HL-60/S4 treated with phorbol 12-myristate 13-acetate at 8.2 ng/mL for 4 days and 3 days (cell line): ENCODE results near the gene FOXN1.

Experiments
- in situ Hi-C: fragments of 300-500 bp; cut with MboI; formaldehyde crosslinking; loops from 2 replicates; pipeline ENCODE4 v1.15.0; 2022; ENCODE audit warnings: low sequenced_read_pairs

The FOXN1 gene

DNA sequence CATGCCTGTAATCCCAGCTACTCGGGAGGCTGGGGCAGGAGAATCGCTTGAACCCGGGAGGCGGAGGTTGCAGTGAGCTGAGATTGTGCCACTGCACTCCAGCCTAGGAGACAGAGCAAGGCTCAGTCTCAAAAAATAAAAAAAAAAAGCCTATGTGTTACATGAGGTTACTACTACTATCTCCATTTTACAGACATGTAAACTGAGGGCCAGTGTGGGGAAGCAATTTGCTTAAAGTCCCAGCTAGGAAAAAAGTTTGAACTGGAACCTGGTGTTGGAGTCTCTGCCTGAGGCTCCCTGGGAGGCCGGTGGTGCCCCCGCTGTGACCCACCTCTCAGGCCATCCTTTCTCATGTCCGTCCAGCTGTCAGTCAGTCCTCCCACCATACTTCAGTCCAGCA is 28.2 kb upstream of the FOXN1 start:
- in situ Hi-C loops, result no loop called here

DNA sequence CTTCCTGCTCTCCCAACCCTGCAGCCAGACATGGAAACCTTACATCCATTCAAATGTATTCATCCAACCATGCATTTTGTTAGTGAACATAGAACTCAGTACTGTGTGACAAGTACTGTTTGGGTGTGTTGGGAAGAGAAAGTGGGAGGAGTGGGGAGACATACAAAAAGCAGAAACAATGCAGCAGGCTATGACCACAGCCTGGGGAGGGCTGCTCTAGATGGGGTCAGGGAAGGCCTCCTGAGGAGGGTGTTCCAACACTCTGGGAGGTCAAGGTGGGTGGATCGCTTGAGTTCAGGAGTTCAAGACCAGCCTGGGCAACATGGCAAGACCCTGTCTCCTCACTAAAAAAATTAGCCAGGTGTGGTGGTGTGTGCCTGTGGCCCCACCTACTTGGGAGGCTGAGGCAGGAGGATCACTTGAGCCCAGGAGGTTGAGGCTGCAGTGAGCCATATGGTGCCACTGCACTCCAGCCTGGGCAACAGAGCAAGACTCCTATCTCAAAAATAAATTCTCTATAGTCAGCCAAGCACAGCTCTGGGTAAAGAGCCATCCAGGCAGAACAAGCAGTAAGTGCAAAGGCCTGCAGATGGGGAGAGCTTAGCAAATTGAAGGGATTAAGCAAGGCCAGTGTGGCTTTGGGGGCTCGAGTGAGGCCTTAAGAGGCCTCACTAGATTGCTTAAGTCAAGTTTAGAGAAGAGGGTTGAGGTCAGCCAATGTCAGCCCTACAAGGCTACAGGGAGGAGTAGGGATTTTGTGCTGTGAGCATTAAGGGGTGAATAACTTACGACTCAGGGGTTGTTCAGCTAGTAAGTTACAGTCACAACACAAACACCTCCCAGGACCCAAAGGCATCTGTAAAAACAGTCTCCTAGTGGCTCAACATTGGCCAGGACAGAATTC is 27.2 kb upstream of the FOXN1 start:
- in situ Hi-C loops, result no loop called here

- in situ Hi-C loops, result no loop called here
Measured at GRCh38 chr17:28480278-28480677, 25.9 kb upstream of the FOXN1 start.

DNA sequence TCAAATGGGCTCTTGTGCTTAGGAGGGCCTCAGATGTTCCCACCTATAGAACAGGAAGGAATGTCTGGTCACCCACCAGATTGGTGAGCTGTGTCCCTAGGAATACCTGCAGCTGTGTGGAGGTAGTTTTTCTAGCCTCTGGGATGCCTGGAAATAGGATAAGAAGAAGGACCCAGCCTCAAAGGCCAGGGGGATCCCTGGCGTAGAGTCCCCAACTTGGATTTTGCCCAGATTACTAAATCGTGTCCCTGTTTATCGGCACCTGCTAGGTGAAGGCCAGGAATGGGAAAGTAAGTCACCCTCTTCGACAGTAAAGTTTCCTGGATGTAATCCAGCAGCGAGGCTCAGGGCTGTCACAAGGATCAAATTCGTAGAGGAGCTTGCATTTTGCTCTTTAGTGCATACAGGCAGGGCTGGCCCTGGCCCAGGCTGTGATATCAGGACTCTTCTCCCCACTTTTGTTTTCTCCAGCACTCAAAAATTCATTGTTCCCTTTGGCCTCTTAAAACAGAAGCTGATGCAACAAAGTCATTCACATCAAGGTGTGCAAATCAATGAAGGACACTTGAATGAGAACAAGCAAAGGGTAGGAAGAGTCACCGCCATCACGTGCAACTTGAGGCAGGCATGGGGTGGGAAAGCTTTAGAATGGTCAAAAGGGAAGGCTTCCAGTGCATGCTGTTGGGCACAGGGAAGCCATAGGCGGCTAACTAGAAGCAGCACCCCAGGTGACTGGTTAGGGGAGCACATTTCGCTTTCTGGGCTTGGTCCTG is 25.2 kb upstream of the FOXN1 start:
- in situ Hi-C loops, result no loop called here

GRCh38 chr17:28482551-28483199 is 23.5 kb upstream of the FOXN1 start:
- in situ Hi-C loops, result no loop called here

GRCh38 chr17:28484296-28484695 is 21.9 kb upstream of the FOXN1 start:
- in situ Hi-C loops, result no loop called here

GRCh38 chr17:28485049-28485448 is 21.1 kb upstream of the FOXN1 start:
- in situ Hi-C loops, result no loop called here

DNA sequence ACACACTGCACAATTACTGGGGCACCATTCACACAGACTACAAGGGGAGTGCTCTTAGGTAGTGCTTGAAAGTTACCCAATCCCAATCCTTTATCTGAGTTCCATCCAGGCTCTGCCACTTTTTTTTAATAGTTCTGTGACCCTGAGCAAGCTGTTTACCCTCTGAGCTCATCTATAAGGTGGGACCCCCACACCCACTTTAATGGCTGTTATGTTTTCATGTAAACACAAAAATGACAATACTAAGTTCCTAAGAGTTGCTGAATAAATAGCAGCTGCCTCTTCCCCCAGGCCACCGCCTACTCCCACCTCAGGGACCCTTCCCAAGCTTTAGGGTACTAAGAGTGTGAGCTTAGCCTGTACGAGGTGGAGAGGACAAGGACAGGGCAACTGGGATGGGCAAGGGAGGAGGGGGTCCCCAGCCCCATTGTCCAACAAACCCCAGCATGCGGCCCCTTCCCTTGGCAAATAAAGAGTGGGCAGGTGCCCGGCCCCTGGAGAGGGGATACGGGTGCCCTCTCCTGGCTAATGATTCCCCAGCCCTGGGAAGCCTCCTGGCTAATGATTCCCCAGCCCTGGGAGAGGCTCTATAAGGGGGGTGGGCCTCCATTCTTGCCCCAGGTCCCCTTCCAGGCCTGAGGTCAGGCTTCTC is 18.1 kb upstream of the FOXN1 start:
- in situ Hi-C loops, result no loop called here

DNA sequence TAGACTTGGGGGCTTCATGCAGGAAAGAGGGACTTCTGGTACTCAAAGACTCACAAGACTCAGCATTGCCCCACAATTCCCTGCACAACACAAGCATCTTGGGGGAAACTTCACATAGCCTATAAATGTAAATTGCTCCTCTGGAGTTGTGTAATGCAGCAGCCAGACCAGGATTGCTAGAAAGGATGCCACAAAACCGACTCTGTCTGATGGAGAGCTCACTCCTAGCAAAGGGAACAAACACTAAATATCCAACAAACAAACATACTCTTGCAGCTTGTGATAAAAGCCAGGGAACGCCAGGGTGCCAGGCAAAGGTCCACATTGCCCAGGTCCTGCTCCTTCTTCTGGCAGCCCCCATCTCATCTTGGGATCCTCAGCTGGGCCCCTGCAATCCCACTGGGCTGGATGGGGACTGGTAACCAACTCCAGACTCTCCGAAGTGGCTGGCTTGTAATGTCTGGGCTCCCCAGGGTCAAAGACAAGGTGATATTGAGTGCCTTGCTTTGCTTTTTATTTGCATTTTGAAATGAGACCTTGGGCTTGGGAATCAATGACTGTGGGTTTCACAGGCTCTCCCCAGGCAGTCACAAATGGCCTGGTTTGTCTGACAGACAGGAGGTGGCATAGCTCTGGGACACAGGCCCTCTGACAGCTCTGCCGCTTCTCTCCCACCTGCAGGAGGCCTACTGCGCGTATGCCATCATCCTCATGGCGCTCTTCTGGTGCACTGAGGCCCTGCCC is 17.4 kb upstream of the FOXN1 start:
- in situ Hi-C loops, result no loop called here

DNA sequence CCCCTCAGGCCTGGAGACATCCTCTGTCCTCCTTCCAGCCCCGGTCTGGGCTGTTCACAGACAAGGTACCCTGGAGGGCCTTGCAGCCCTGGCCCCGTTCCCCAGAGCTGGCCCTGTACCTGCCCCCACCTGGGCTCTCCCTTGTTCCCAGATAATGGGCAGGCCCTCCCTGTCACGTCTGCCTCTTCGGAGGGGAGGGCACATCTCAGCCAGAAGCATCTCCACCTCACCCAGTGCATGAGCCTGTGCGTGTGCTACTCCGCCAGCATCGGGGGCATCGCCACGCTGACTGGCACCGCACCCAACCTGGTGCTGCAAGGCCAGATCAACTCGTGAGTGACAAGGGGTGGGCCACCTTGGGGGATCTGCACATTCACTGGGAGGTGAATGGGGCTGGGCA is 14.9 kb upstream of the FOXN1 start:
- in situ Hi-C loops, result no loop called here

DNA sequence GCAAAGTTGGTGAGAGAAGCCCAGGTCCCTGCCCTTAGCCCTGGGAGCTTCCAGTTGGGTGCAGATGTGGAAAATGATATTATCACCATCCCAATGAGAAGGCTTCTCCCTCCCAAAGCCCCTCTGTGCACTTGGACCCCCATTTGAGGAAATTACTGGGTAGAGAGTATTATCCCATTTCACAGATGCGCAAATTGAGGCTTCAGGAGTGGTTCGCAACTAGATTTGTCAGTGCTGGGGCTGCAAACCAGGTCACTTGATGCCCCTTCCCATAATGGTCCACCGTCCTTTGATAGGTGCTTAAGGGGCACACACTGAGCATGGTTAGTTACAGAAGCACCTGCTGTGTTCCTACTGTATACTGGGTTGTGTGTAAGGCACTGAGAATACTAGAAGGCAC is 14.3 kb upstream of the FOXN1 start:
- in situ Hi-C loops, result no loop called here

DNA sequence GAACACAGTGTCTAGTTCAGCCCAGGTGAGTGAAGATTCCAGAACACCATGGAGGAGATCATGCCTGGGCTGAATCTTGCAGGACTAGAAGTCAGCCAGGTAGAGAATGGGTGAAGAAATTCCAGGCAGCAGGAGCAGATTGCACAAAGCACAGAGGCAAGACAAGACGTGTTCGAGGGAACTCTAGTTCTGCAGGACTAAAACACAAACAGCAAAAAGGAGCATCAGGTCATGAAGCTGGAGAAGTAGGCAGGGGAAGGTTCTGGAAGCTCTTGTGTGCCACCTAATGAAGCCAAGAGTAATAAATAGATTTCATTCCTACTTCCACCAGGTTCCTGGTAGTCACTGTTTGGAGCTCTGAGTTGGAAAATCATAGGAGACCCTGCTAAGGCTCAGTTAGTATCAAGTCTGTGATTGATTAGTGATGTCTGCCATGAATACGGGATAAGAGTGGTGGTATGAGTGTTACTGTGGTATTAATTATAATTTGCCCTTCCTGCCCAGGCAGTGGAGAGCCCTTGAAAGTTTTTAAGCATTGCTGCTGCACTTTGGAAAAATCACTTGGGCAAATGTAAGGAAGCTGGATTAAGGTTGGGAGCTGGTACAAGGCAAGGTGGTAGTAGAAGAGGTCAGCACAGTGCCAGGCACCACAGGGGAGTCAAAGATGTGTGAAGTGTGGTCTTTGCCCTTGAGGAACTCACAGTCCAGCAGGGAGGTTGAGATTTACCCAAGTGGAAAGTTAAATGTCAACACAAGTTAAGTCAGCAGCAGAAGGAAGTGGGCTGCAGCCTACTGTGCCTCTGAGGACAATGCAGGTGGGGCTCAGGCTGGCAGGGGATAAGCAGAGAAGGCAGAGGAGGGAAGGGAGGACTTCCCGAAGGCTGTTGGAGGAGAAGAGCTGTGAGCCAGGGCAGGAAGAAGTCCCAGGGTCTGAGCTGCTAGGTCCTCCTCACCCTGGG is 13.5 kb upstream of the FOXN1 start:
- in situ Hi-C loops, result no loop called here

DNA sequence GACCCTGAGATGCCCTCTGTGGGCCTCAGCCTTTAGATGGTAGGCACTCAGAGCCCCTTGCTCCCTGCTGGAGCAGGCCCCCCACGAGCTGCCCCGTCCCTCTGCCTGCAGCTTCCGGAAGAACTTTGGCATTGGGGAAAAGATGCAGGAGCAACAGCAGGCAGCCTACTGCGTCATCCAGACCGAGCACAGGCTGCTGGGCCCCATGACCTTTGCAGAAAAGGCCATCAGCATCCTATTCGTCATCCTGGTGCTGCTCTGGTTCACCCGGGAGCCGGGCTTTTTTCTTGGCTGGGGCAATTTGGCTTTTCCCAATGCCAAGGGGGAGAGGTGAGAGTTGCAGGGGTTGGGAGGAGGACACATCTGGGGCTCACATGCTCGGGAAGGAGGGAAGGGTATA is 12.7 kb upstream of the FOXN1 start:
- in situ Hi-C loops, result no loop called here

DNA sequence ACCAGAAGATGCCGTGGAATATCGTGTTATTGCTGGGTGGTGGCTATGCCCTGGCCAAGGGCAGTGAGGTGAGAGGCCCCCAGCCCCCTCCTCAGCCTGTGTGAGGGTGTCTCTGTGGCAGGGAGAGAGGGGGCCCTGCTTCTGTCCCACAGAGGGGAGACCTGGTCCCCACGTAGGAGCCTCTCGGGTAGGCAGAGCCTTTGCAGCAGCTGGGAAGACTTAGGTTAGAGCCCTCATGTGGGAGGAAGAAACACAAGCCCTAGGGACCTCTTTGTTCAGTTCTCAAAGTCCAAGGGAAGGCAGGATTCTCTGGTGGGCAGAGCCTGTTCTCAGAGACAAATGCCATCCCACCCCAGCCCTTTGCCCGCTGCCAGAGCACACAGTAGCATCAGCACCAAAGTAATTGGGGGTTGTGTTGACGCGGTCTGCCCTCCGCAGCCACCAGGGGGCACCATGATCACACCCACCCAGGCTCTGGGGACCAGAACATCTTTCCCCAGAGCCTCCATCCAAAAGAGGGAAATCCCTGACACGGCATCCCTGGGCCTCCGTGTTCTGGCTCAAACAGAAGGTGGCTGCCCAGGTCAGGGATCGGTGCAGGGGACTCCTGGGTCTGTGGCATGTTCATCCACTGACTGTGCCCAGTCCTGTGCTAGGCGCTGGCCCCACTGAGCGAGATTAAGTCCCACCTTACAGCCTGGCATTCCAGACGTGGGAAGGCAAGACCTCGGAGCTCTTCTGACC is 11.5 kb upstream of the FOXN1 start:
- in situ Hi-C loops, result no loop called here

DNA sequence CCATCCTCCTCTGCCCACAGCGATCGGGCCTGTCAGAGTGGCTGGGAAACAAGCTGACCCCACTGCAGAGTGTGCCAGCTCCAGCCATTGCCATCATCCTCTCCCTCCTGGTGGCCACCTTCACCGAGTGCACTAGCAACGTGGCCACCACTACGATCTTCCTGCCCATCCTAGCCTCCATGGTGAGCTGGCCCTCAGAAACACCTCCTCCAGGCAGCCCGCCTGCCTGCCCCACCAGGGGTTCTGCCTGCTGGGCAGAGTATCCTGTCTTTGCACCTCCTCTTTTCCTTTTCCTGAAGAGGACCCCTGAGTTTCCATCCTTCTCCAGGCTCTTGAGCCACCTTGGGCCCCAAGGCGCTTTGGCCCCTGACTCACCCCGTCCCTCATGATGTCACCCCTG is 10.5 kb upstream of the FOXN1 start:
- in situ Hi-C loops, result no loop called here

GRCh38 chr17:28497931-28498330 is 8.2 kb upstream of the FOXN1 start:
- in situ Hi-C loops, result no loop called here

- in situ Hi-C loops, result no loop called here
Measured at GRCh38 chr17:28498652-28499363, 7.3 kb upstream of the FOXN1 start.

GRCh38 chr17:28499364-28499664 is 6.8 kb upstream of the FOXN1 start:
- in situ Hi-C loops, result no loop called here
